Middle frontal gyrus (tissue), 1 donor: ENCODE data around the gene OR6B3.
"Not testable (repeated sequence)": the region's sequence is repeated elsewhere in the genome, so short reads cannot be mapped to it uniquely, and the experiment has no call there.

Experiments used
- DNase-seq: peaks from one replicate; pipeline ENCODE4 v3.0.0-alpha.2; 2015; ENCODE audit warnings: low spot score; ENCODE audit errors: extremely low spot score

The OR6B3 gene

DNA sequence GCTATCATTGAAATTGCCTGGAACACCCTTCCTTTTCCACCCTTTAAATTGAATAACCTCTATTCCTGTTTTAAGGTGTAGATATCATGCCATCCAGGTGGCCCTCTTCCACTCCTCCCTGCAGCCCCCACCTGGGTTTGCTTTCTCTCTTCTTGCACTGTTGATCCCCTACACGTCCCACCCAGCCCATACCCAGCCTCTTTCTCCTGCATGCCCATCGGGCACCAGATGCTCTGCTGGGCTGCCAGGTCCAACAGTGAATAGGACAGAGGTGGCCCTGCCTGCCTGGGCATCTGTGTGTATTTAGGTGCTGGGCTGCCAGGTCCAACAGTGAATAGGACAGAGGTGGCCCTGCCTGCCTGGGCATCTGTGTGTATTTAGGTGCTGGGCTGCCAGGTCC, 9.2 kb downstream of the OR6B3 start:
- not testable (repeated sequence) for DNase-seq

DNA sequence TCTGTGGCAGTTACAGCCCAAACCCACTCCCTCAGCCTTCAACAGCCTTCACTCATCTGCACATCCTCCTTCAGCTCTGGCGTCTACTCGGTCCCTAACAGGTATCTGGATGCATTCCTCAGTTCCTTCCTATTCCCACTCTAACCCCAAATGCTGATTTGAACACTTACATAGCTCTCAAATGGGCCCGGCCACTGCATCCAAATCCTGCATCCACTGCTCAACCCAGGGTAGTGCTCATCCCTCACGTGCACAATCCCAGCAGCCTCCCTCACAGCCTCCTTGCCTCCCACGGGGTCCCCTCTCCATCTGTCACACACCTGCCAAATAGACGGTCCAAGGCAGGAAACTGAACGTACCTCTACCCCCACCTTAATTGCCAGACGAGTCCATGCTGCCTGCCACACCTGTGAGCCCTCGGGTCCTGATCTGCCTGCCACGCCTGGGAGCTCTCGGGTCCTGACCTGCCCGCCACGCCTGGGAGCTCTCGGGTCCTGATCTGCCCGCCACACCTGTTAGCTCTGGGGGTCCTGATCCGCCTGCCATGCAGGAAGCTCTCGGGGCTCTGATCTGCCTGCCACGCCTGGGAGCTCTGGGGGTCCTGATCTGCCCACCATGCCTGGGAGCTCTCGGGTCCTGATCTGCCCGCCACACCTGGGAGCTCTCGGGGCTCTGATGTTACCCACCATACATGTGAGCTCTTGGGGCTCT, 9.9 kb downstream of the OR6B3 start:
- DNase-seq = no peak

DNA sequence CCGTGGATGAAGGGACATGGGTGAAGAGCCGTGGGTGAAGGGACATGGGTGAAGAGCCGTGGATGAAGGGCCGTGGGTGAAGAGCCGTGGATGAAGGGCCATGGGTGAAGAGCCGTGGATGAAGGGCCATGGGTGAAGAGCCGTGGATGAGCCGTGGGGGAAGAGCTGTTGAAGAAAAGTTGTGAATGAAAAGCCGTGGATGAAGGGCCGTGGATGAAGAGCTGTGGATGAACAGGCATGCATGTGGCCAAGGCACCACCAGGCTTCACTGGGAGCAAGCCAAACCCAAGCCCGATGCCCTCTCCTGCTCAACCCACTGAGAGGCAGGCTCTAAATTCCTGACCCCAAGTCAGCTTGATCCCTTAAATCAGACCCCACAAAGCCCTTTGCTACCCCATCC, 10.6 kb downstream of the OR6B3 start:
- DNase-seq = no peak

DNA sequence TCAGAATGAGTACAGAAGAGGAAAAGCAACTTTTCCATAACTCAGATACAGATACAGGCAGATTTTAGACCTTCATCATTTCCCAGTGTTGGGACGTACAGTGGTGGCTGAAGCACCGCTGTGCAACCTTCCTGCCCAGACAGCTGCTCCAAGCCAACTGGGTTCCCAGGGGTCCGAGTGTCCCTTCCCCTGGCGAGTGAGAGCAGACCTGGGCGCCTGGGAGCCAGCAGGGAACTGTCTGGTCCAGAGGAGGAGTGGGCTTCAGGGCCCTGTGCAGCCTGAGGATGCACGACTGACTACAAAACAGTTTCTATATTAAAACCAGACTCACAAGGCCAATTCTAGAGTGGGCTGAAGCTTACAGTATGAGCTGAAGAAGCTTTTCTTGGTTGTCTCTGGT, 12.0 kb downstream of the OR6B3 start:
- DNase-seq = no peak

DNA sequence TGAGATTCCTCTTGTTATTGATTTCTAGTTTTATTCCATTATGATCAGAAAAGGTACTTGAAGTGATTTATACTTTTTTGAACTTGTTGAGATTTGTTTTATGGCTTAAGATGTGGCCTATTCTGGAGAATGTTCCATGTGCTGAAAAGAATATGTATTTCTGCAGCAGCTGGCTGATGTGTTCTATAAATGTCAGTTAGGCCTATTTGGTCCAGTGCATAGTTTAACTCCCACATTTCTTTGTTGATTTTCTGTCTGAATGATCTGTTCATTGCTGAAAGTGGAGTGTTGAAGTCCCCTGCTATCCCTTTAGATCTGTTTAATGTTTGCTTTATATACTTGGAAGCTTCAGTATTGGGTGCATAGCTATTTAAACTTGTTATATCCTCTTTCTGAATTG, 16.0 kb downstream of the OR6B3 start:
- no peak for DNase-seq

DNA sequence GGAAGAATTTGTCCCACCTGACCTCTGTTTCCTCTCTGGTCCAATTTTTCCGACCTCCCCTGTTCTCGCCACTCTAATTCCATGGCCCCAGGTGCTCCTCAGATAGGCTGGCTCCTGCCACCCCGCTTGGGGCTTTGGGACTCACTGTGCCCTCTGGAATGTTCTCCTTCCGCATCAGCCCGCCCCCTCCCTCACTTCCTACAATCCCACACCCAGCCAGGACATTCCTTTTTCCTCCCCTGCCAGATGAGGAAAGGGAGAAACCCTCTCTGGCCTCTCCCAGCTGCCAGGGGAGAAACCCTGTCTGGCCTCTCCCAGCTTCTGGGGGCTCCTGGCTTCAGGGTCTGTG, 20.0 kb downstream of the OR6B3 start:
- no peak for DNase-seq

DNA sequence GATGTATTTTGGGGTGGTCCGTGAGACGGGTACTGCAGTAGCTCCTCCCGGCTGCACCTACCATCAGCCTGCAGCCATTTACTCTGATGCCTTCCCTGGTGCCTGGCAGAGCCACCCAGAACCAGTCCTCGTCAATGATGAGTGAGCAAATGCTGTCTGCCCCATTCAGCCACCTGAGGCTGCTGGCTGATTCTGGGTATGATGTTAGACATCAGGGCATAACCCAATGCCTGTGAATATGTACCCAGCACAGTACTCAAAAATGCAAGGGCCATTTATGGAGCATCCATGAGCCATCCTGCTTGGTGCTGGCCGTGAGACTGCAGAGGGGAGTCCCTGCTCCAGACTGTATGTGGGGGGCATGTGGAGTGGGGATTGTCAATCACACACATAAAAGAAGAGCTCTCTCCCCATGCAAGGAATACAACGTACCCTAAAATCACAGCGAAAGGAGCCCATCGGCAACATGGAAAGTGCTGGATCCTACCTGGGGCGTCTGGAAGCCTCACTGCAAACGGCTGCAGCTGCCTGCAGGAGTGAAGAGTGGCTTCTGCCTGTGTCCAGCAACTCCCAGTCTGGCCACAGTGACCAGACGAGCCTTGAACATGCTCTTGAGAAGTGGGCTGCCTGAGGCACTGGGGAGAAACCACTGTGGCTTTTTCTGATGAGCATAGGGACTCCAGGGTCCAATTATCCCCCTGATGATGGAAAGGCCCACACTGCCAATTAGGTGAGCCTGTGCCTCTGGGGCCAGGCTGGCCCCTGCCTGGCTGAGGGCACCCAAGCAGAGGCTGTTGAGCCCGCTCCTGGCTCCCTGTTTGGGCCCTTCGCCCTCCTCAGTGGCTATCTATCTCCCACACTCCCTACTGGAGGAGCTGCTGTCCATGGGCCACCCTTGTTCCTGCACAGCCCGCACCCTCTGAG, 20.7 kb downstream of the OR6B3 start:
- no peak for DNase-seq

DNA sequence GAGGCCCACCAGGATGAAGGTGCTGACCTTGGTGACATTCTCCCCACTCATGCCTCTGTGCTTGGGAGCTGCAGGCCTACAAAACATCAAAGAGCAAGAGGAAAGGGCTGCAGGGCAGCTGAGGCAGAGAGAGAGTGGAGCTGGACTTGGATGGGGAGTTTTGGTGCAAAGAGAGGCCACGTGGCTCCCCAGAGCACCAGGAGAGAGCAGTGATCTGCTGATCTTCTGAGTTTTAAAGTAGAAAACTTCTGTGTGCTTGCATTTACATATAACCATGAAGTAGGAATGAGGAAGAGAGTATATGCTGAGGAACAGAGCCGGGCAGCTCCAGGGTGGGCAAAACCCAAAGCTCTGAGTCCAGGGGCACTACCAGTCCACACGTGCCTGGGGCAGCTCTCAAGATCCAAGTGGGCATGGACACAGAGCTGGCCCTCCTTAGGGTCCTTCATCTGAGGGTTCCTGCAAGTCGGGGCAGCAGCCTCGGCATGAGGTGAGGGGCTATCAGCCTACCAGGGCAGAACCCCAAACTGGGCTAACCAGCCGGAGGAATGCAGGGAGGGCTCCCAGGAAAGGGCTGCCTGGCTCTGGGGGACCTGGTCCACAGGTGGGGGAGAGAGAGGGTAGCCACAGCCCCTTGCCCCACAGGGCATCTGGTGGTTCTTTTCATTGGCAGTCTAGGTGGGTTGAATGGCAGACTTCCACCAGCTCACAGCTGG, 22.8 kb downstream of the OR6B3 start, which contains the start of gene OR6B2:
OR6B2 (minus strand) TSS at position 51 of the 716 bp plus-strand sequence; CDS start at position 51, 0 bp downstream.
- no peak for DNase-seq

DNA sequence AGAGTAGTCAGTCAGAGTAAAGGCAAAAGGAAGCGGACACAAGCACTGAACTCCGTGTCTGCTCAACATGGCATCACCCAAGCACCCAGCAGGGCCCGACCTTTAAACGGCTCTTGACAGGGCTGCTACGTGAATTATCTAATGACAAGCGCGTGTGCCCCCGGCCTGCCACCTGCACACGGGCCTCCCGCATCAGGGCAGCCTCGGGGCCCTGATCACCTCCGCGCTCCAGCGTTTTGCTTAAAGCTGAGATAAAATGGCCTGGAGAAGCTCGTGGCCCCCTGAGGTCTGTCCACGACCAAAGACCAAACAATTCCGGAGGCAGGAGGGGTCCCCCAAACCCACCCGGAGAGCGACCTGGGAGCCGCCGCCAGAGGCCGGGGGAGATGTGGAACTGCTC, 28.6 kb downstream of the OR6B3 start:
- DNase-seq = no peak

DNA sequence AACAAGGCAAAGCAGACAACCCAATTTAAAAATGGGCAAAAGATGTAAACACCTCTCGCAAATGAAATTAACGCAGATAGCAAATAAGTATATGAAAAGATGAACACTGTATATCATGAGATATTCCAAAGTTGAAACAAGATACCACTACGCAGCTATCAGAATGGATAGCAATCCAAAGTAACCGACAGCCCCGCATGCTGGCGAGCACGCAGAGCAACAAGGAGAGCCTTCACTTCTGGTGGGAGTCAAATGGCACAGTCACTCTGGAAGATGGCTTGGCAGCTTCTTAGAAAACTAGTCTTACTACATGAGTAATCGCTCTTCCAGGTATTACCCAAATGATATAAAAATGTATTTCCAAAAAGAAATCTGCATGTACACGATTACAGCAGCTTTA, 29.5 kb downstream of the OR6B3 start:
- DNase-seq = no peak

DNA sequence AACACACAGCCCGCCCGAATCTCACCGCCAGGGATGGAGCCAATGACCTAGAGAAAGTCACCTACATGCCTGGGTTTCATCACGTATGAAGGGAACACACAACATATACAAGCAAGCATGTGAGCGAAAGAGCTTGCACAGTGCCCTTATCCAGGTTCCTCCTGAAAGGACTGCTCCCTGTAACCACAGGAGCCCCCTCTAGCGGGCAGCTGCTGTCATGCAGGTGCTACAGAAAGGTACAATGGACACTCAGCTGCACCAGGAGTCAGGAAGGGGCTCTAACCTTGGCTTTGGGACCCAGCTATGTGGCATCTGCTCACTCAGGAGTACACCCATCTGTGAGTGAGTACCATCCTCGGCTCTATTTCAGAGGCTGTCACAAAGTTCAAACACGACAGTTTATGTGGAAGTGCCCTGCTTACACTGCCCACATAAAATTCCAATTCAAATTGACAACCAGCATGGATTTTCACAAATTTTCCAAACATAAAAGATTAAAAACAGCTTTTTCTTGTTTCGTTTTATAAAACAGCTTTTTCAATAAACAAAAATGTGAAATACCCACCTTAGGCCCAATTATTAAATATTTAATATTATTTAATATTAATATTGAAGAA, 31.7 kb downstream of the OR6B3 start:
- no peak for DNase-seq

DNA sequence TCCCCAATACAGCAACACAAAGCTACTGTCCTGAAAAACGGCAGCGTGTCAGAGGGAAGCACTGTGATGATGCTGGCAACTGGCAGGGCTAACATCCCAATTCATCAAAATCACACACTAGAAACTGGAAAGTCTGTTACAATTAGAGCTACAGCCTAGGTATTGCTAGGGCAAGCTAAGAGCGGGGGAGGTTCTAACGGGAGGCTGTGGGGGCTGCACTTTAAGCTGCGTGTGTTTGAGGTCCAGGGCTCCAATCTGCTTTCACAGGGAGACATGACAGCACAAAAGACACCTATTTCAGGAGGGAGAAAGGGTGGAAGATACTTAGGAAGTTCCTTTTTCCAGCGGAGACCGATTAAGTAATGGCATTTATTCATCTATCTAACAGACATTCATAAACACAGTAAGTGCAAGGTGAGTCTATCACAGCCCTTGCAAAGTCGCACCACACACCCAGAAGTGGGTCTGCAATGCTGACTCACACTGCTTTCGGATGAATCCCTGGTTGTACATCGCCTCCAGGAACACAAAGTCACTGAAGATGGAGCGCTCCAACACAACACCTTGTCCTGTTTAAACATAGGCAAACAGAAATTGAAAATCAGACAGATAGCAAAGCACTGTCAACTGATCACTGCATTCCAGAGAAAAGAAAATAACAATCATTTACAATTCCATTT, 35.1 kb downstream of the OR6B3 start:
- DNase-seq = no peak

DNA sequence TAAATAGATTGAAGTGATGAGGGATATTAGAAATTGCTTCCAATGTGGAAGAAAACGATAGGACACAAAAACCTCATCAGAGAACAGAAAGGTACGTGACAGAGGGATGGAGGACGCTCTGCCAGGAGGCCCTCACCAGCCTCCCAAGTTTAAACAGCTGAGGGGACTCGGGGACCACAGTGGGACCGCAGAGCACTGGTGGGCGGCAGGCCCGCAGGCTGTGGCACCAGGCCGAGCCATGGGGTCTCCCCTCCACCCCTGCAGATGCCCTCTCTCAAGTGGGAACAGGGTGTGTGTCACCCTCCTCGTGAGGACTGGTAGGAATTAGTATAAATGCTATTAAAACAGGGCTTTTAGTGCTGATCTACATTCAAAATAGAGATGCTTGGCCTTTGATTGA, 39.0 kb downstream of the OR6B3 start:
- no peak for DNase-seq

DNA sequence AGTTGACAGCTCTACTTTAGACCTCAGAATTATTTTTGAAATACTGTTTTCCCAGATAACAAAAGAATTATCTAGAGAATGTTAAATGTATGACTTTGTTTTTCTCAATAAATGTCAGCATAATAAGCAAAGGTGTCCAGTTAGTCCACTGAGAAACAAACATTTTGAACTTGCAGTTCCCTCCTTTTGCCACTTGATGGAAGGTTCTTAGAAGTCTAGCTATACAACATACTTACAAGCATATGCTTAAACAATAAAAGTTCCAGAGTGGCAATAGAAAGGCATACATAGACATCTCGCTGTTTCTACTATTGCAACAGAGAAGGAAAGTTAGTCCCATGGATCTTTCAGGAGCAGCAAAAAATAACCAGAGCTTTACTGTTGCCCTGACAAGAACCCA, 40.0 kb downstream of the OR6B3 start:
- no peak for DNase-seq

DNA sequence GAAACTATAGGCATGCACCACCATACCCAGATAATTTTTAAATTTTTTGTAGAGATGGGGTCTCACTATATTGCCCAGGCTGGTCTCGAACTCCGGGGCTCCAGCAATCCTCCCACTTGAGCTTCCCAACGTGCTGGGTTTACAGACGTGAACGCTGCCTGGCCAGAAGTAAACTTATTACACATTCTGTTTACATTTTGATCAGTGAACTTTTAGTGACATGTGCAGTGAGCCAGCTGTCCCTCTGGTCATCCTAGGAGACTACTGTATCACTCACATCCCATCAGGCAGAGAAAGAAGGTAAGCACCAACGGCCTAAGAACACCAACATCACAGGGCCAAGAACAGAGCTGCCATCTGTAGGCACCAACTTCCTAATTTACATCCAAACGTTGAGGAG, 50.3 kb downstream of the OR6B3 start:
- no peak for DNase-seq

DNA sequence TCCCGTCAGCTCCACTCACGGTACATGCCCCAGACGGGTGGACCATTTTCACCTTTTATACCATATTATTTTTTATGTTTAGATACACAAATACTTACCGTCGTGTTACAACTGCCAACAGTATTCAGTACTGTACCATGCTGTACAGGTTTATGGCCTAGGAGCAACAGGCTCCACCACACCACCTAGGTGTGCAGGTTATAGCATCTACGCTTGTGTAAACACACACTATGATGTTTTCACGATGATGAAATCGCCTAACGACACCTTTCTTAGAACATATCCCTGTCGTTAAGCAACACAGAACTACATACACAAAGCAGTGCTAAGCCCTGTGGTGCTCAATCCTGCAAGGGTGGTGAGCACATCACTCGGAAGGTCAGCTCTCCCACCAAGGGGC, 52.6 kb downstream of the OR6B3 start:
- no peak for DNase-seq

DNA sequence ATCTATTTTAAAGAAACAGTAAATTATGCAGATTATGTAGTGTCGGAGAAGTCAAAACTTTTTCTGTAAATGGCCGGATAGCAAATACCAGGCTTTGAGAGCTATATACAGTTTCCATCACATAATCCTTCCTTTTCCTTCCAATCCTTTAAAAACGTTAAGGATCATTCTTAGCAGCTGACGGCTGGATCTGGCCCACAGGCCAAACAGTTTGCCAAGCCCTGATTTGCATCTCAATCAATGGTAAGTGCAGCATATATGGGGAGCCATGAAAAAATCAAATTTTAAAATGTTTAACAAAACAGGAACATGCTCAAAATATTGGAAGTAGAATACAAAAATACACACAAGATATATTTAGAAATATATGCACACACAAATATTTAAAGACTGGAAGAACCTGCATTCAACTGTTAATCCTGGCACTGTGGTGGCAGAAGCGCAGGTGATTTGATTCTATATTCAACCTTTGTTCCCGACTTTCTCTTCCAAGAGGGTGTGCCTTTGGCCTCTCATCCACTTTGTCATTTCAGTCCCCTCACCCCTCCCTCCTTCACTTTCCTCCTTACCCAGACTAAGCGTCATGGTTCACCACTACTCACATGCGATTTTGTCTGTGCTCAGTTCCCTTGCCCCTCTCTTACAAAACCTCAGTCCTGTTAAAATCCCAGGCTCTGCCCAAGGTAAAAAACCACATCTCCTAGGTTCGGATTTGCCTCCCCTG, 55.5 kb downstream of the OR6B3 start:
- DNase-seq = no peak
